ENCODE measurements around the gene DUSP15. TPM values are rescaled to one million over a fixed set of nuclear protein-coding genes. Genes with fewer than 3 reads are reported as not detected.

The DUSP15 gene
- total RNA-seq, 4 donors from 2014 or later = 31.8 to 61.3 (median 44.6) TPM

GRCh38 chr20:31840906-31841816 lies 29.2 kb downstream of the DUSP15 start:
- TF ChIP-seq POLR2A (IDR thresholded peaks at IDR 0.05) (no peak), EP300 (IDR thresholded peaks at IDR 0.05) (no peak)
- TF ChIP-seq, protein P1, sequence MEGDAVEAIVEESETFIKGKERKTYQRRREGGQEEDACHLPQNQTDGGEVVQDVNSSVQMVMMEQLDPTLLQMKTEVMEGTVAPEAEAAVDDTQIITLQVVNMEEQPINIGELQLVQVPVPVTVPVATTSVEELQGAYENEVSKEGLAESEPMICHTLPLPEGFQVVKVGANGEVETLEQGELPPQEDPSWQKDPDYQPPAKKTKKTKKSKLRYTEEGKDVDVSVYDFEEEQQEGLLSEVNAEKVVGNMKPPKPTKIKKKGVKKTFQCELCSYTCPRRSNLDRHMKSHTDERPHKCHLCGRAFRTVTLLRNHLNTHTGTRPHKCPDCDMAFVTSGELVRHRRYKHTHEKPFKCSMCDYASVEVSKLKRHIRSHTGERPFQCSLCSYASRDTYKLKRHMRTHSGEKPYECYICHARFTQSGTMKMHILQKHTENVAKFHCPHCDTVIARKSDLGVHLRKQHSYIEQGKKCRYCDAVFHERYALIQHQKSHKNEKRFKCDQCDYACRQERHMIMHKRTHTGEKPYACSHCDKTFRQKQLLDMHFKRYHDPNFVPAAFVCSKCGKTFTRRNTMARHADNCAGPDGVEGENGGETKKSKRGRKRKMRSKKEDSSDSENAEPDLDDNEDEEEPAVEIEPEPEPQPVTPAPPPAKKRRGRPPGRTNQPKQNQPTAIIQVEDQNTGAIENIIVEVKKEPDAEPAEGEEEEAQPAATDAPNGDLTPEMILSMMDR (IDR thresholded peaks at IDR 0.05) = no peak
- H3K4me3 ChIP-seq = no peak overlapping the region
- H3K36me3 ChIP-seq = no peaks in the 10 kb centered on the region
- H3K4me1 ChIP-seq = peaks cover 0 to 92% (median 33%) of the 10 kb centered on the region in 4 donors
- H3K27ac ChIP-seq = peak overlapping the region in 2 of 4 donors; percentile 71 to 73
- H3K9me3 ChIP-seq = no peaks in the 10 kb centered on the region
- no peaks in the 10 kb centered on the region for H3K27me3 ChIP-seq
- WGBS, 2 donors = 49 to 60% methylated on average over 12 to 15 of the region's 15 CpGs
- no peak for DNase-seq (ENCODE audit: low spot score in 2 of 2)

DNA sequence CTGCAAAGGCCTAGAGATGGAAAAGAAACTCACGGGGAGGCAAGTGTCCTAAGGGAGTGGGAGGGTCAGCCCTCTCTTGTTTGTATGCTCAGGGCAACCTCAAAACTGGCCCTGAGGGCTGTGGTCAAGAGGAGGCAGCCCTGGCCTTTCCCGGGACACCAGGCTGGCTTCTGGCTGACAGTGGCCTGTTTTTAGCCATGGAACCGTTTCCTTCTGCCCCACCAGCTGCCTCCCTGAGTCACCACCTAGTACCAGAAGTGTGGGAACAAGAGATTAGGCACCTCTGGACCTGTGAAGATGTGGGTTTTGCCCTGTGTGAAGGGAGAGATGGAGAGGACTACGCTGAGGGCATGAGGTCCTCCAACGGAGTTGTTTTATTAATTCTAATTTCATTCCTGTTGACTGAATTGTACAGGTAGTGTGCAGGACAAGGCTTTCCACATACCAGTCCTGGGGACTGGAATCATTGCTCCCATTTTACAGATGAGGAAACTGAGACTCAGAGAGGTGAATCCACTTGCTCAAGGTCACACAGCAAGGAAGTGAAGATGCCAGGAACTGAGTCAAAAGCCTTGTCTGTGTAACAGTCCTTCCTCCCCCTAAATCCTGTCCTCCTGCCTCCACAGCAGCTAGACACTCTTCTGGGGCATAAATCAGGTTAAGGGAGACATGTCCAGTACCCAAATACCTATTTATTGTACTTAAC lies 30.4 kb downstream of the DUSP15 start:
- 51 to 58% methylated on average over 5 of the region's 5 CpGs for WGBS, 2 donors
- DNase-seq (ENCODE audit: low spot score in 2 of 2) = no peak
- Histone ChIP-seq H3K36me3 (no peaks in the 10 kb centered on the region), H3K9me3 (no peaks in the 10 kb centered on the region), H3K4me1 (peaks cover 0 to 94% (median 41%) of the 10 kb centered on the region in 4 donors), H3K27me3 (no peaks in the 10 kb centered on the region), H3K27ac (peak overlapping the region in 2 of 4 donors; percentile 23 to 71), H3K4me3 (no peak overlapping the region)
- TF ChIP-seq POLR2A (IDR thresholded peaks at IDR 0.05) (no peak), EP300 (IDR thresholded peaks at IDR 0.05) (no peak)
- TF ChIP-seq, protein P1 (IDR thresholded peaks at IDR 0.05) = no peak

GRCh38 chr20:31838646-31839292 lies 31.6 kb downstream of the DUSP15 start:
- H3K9me3 ChIP-seq = no peaks in the 10 kb centered on the region
- TF ChIP-seq, protein P1 (IDR thresholded peaks at IDR 0.05) = no peak
- TF ChIP-seq POLR2A (IDR thresholded peaks at IDR 0.05) (no peak), EP300 (IDR thresholded peaks at IDR 0.05) (no peak)
- peak overlapping the region in 2 of 4 donors; percentile 15 to 81 for H3K27ac ChIP-seq
- 73 to 79% methylated on average over 9 of the region's 9 CpGs for WGBS, 2 donors
- H3K27me3 ChIP-seq = no peaks in the 10 kb centered on the region
- peaks cover 0 to 98% (median 45%) of the 10 kb centered on the region in 4 donors for H3K4me1 ChIP-seq
- H3K36me3 ChIP-seq = no peaks in the 10 kb centered on the region
- no peak overlapping the region for H3K4me3 ChIP-seq
- no peak for DNase-seq (ENCODE audit: low spot score in 2 of 2)

DNA sequence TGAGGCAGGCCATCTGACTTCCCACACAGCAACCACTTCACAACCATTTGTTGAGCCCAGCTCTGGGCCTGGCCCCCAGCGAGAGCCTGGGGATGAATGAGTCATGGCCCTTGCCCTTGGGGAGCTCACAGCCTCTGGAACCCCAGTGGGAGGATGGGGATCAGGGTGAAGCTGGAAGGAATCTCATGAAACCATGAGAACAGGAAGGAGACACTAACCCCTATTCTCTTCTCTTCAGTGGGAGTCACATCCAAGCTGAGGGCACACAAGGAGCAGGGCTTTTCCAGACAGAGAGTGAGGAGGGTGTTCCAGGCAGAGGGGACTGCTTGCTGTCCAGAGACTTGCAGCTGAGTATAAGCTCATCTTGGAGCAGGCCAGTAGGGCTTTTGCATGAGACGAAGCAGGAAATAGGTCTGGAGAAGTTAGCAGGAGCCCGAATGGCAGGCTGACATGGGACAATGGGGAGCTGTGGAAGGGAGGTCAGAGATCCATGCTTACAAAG lies 32.4 kb downstream of the DUSP15 start:
- H3K27me3 ChIP-seq = no peaks in the 10 kb centered on the region
- no peaks in the 10 kb centered on the region for H3K9me3 ChIP-seq
- H3K27ac ChIP-seq = peak overlapping the region in 2 of 4 donors; percentile 60 to 81
- DNase-seq (ENCODE audit: low spot score in 2 of 2) = no peak
- WGBS, 2 donors = 34 to 35% methylated on average over 3 of the region's 3 CpGs
- H3K4me1 ChIP-seq = peaks cover 0 to 99% (median 47%) of the 10 kb centered on the region in 4 donors
- TF ChIP-seq POLR2A (IDR thresholded peaks at IDR 0.05) (no peak), EP300 (IDR thresholded peaks at IDR 0.05) (no peak)
- TF ChIP-seq, protein P1 (IDR thresholded peaks at IDR 0.05) = no peak
- no peak overlapping the region for H3K4me3 ChIP-seq
- no peaks in the 10 kb centered on the region for H3K36me3 ChIP-seq
